Measurements from ENCODE around the gene MCF2L. TPM values are rescaled to one million over a fixed set of nuclear protein-coding genes. Genes with fewer than 3 reads are reported as not detected.
A peak's percentile ranks its signal among the peaks of the same experiment; 100 is the strongest.

The MCF2L gene
- total RNA-seq, 4 donors from 2014 or later = 25.0 to 103 (median 61.0) TPM

GRCh38 chr13:113031465-113031864, 62.5 kb downstream of the MCF2L start:
- intact Hi-C loops (cut with DNase I; ENCODE audit: low total_unique reads) = no loop called here
- H3K9me3 ChIP-seq = no peaks in the 10 kb centered on the region
- no peaks in the 10 kb centered on the region for H3K4me1 ChIP-seq
- no peak for DNase-seq
- no peak overlapping the region for H3K4me3 ChIP-seq
- H3K36me3 ChIP-seq = no peaks in the 10 kb centered on the region
- no peaks in the 10 kb centered on the region for H3K27me3 ChIP-seq
- H3K27ac ChIP-seq = no peak overlapping the region
- TF ChIP-seq POLR2A (IDR thresholded peaks at IDR 0.05) (no peak), CTCF (IDR thresholded peaks at IDR 0.05) (no peak)

DNA sequence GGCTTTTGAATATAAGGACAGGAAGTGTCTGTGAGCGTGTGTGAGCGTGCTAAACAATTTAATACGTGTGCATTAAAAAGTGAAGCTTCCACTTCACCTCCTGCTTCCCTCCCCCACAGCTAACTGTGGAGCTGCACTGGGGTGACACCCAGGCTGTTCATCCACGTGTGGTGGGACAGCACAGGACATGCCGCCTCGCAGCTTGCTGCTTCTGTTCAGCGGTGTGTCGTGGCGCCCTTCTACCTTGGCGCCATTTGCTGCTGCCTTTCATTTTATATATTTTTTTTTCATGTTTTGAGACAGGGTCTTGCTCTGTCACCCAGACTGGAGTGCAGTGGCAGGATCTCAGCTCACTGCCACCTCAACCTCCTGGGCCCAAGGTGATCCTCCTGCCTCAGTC, 63.3 kb downstream of the MCF2L start:
- Histone ChIP-seq H3K4me1 (no peaks in the 10 kb centered on the region), H3K4me3 (no peak overlapping the region), H3K27me3 (no peaks in the 10 kb centered on the region), H3K9me3 (no peaks in the 10 kb centered on the region), H3K36me3 (no peaks in the 10 kb centered on the region), H3K27ac (no peak overlapping the region)
- DNase-seq = no peak
- TF ChIP-seq POLR2A (IDR thresholded peaks at IDR 0.05) = no peak
- intact Hi-C loops (cut with DNase I; ENCODE audit: low total_unique reads) = no loop called here

DNA sequence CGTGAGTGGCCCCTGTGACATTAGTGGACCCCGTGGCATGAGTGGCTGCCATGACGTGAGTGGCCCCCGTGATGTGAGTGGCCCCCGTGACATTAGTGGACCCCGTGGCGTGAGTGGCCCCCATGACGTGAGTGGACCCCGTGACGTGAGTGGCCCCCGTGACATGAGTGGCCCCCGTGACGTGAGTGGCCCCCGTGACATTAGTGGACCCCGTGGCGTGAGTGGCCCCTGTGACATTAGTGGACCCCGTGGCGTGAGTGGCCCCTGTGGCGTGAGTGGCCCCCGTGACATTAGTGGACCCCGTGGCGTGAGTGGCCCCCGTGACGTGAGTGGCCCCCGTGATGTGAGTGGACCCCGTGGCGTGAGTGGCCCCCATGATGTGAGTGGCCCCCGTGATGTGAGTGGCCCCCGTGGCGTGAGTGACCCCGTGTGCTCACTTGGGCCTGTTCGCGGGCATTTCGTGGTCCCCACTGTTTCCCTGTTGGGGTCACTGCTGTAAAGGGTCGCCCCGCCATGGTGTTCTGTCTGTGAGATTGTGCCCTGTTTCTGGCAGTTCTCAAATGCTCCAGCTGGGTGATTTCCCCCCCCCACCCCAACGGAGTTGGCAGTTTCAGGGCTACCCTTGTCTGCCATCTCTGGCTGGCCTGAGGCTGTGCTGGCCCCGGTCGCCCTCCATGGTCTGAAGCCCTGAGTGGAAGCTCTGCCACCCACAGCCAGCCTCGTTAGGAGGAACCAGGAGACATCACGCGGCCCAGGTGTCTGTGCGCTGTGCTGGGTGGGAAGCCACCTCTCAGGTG, 64.2 kb downstream of the MCF2L start:
- no peaks in the 10 kb centered on the region for H3K27me3 ChIP-seq
- H3K9me3 ChIP-seq = no peaks in the 10 kb centered on the region
- H3K27ac ChIP-seq = no peak overlapping the region
- H3K4me1 ChIP-seq = no peaks in the 10 kb centered on the region
- H3K4me3 ChIP-seq = no peak overlapping the region
- H3K36me3 ChIP-seq = no peaks in the 10 kb centered on the region
- no peak for DNase-seq
- TF ChIP-seq CTCF (IDR thresholded peaks at IDR 0.05) (no peak), POLR2A (IDR thresholded peaks at IDR 0.05) (no peak)
- intact Hi-C loops (cut with DNase I; ENCODE audit: low total_unique reads) = no loop called here

DNA sequence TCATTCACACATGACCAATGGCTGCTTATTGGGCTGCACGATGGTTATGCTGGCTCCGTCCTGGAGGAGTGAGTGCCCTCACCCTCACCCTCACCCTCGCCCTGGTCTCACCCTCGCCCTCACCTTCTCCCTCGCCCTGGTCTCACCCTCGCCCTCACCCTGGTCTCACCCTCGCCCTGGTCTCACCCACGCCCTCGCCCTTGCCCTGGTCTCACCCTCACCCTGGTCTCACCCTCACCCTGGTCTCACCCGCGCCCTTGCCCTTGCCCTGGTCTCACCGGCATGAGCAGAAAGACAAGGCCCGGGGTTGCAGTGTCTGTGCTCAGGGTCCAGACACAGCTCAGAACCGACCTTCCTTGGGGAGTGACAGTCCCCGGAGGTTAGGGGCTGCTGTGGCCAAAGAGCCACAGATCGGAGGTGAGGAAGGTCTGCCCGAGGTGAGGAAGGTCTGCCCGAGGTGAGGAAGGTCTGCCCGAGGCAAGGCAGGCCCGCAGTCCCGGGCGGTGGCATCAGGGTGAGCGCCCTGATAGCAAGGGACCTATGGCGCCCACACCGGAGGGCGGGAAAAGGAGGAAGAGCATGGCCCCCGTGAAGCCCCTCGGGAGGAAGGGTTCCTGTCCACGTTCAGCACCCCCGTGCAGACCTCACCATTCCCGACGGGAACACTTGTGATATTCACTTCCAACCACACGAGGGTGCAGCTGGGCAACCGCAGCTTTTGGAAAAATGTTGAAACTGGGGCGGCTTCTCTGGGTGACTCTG, 65.6 kb downstream of the MCF2L start:
- peak; percentile 37 to 63 (median 52) for TF ChIP-seq CTCF (IDR thresholded peaks at IDR 0.05)
- TF ChIP-seq POLR2A (IDR thresholded peaks at IDR 0.05) = no peak
- Histone ChIP-seq H3K4me1 (no peaks in the 10 kb centered on the region), H3K36me3 (no peaks in the 10 kb centered on the region), H3K27me3 (no peaks in the 10 kb centered on the region), H3K4me3 (no peak overlapping the region), H3K27ac (no peak overlapping the region), H3K9me3 (no peaks in the 10 kb centered on the region)
- peak in 1 of 2 donors; percentile 55 for DNase-seq
- intact Hi-C loops (cut with DNase I; ENCODE audit: low total_unique reads) = no loop called here

GRCh38 chr13:113035213-113035800, 66.3 kb downstream of the MCF2L start:
- no peaks in the 10 kb centered on the region for H3K9me3 ChIP-seq
- no peak for DNase-seq
- no peaks in the 10 kb centered on the region for H3K27me3 ChIP-seq
- no peak overlapping the region for H3K4me3 ChIP-seq
- no peak for TF ChIP-seq POLR2A (IDR thresholded peaks at IDR 0.05)
- TF ChIP-seq CTCF (IDR thresholded peaks at IDR 0.05) = no peak
- H3K4me1 ChIP-seq = no peaks in the 10 kb centered on the region
- no peak overlapping the region for H3K27ac ChIP-seq
- intact Hi-C loops (cut with DNase I; ENCODE audit: low total_unique reads) = no loop called here
- no peaks in the 10 kb centered on the region for H3K36me3 ChIP-seq
